GM10248 (cell line): ENCODE data around the gene RHD.

Source experiments
- CTCF ChIA-PET: fragments of 300-600 bp; sonication (Branson Sonifier 250); formaldehyde crosslinking; extraction: SDS; loops from one replicate; lab custom pipeline; 2021; ENCODE audit warnings: antibody characterized with exemption; lab: Yijun Ruan, JAX
- POLR2A ChIA-PET: fragments of 350-650 bp; sonication (Branson Sonifier 250); formaldehyde crosslinking; extraction: SDS; loops from one replicate; lab custom pipeline; 2020; ENCODE audit warnings: antibody characterized with exemption; lab: Yijun Ruan, JAX
- DNase-seq: peaks from one replicate; pipeline ENCODE4 v3.0.0; 2012; ENCODE audit errors: extremely low spot score
- CTCF ChIP-seq: IDR thresholded peaks from 2 replicates; pipeline ENCODE4 v1.5.1; 2012; ENCODE audit warnings: mild to moderate bottlenecking, low read depth; ENCODE audit errors: extremely low read depth, missing control alignments, control extremely low read depth

RHD gene

GRCh38 chr1:25343872-25344271 lies 71.6 kb downstream of the RHD start:
- POLR2A ChIA-PET = no interaction called here
- CTCF ChIA-PET = no interaction called here
- no peak for TF ChIP-seq CTCF
- DNase-seq = no peak

- CTCF ChIA-PET = no interaction called here
- no peak for TF ChIP-seq CTCF
- POLR2A ChIA-PET = no interaction called here
Observed at GRCh38 chr1:25347556-25347955, 75.2 kb downstream of the RHD start.

GRCh38 chr1:25349606-25350005 lies 77.3 kb downstream of the RHD start:
- ChIA-PET CTCF (no interaction called here), POLR2A (no interaction called here)
- no peak for DNase-seq
- TF ChIP-seq CTCF = no peak

More at GRCh38 chr1:25347556-25347955, 75.2 kb downstream of the RHD start:
- DNase-seq = no peak

- ChIA-PET POLR2A (no interaction called here), CTCF (no interaction called here)
- DNase-seq = no peak
- no peak for TF ChIP-seq CTCF
Observed at GRCh38 chr1:25355841-25356395, 83.6 kb downstream of the RHD start.

- TF ChIP-seq CTCF = no peak
- no peak for DNase-seq
- CTCF ChIA-PET = no interaction called here
- POLR2A ChIA-PET = interaction anchor here (0.5 kb wide), 1 partner anchor 1105 kb away, joined by 6 read pairs; no protein-coding TSS in a partner anchor
Observed at GRCh38 chr1:25356441-25356840, 84.1 kb downstream of the RHD start.

GRCh38 chr1:25356848-25357247 lies 84.5 kb downstream of the RHD start:
- DNase-seq = no peak
- TF ChIP-seq CTCF = no peak
- ChIA-PET CTCF (no interaction called here), POLR2A (interaction anchor here (0.5 kb wide), 1 partner anchor 1105 kb away, joined by 6 read pairs; no protein-coding TSS in a partner anchor)
